Measurements from ENCODE around the gene DCHS2.

Gene DCHS2

GRCh38 chr4:154507156-154507555, 15.6 kb upstream of the DCHS2 start:
- Histone ChIP-seq H3K9ac (ENCODE audit: low read length) (no peak overlapping the region), H3K36me3 (ENCODE audit: control insufficient read depth, insufficient read depth, low read length) (no peaks in the 10 kb centered on the region), H3K27me3 (ENCODE audit: control insufficient read depth, insufficient read depth, low read length) (no peaks in the 10 kb centered on the region), H3K4me1 (ENCODE audit: control insufficient read depth, insufficient read depth, low read length) (no peaks in the 10 kb centered on the region), H3K4me3 (ENCODE audit: low read length) (no peak overlapping the region), H3K9me3 (ENCODE audit: control insufficient read depth, low read length) (no peaks in the 10 kb centered on the region)

GRCh38 chr4:154506253-154506652, 14.7 kb upstream of the DCHS2 start:
- Histone ChIP-seq H3K9ac (ENCODE audit: low read length) (no peak overlapping the region), H3K9me3 (ENCODE audit: control insufficient read depth, low read length) (no peaks in the 10 kb centered on the region), H3K27me3 (ENCODE audit: control insufficient read depth, insufficient read depth, low read length) (no peaks in the 10 kb centered on the region), H3K4me1 (ENCODE audit: control insufficient read depth, insufficient read depth, low read length) (no peaks in the 10 kb centered on the region), H3K36me3 (ENCODE audit: control insufficient read depth, insufficient read depth, low read length) (no peaks in the 10 kb centered on the region), H3K4me3 (ENCODE audit: low read length) (no peak overlapping the region)

DNA sequence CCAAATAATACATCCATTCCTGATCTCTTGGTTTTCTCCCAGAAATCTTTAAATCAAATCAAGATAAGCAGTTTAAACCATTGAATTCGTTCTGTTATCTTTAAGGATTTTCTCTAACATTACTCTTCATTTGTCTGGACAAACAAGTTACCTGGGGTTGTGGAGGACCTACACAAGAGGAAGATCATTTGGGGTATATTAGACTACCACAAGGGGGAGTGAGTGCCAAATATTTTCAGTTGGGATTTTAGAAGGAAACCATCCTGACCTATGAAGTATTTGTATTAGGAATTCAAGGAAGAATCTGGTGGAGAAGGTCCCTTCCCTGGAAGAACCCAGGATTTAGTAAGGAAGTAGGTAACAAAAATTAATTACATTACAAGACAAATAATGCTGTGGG, 12.0 kb upstream of the DCHS2 start:
- Histone ChIP-seq H3K4me3 (ENCODE audit: low read length) (no peak overlapping the region), H3K36me3 (ENCODE audit: control insufficient read depth, insufficient read depth, low read length) (no peaks in the 10 kb centered on the region), H3K9ac (ENCODE audit: low read length) (no peak overlapping the region), H3K27me3 (ENCODE audit: control insufficient read depth, insufficient read depth, low read length) (no peaks in the 10 kb centered on the region), H3K9me3 (ENCODE audit: control insufficient read depth, low read length) (no peaks in the 10 kb centered on the region), H3K4me1 (ENCODE audit: control insufficient read depth, insufficient read depth, low read length) (no peaks in the 10 kb centered on the region)

GRCh38 chr4:154502111-154502510, 10.5 kb upstream of the DCHS2 start:
- Histone ChIP-seq H3K4me1 (ENCODE audit: control insufficient read depth, insufficient read depth, low read length) (no peaks in the 10 kb centered on the region), H3K9ac (ENCODE audit: low read length) (no peak overlapping the region), H3K4me3 (ENCODE audit: low read length) (no peak overlapping the region), H3K9me3 (ENCODE audit: control insufficient read depth, low read length) (no peaks in the 10 kb centered on the region), H3K27me3 (ENCODE audit: control insufficient read depth, insufficient read depth, low read length) (no peaks in the 10 kb centered on the region), H3K36me3 (ENCODE audit: control insufficient read depth, insufficient read depth, low read length) (no peaks in the 10 kb centered on the region)

- H3K4me3 ChIP-seq (ENCODE audit: low read length), result no peak overlapping the region
These were observed 6.3 kb upstream of the DCHS2 start for GRCh38 chr4:154497889-154498288.

DNA sequence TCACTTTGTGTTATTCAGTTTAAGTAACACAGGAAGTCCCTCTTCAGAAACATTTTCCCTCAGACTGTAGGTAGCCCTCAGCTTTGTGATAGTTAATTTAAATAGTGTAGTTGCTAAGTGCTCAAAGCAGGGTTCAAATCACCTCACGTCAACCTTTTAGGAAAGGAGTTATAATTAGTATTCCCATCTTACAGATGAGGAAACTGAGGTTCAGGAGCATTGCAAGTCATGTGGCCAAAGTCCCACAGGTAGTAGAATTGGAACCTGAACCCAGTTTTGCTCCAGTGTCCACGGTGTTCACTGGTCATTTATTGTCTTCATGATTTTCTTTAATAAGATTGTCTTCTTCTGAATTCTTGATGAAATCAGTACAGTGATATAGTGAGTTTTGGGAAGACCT, 4.3 kb upstream of the DCHS2 start:
- Histone ChIP-seq H3K9ac (ENCODE audit: low read length) (no peak overlapping the region), H3K4me1 (ENCODE audit: control insufficient read depth, insufficient read depth, low read length) (peaks cover 5% of the 10 kb centered on the region), H3K4me3 (ENCODE audit: low read length) (no peak overlapping the region), H3K36me3 (ENCODE audit: control insufficient read depth, insufficient read depth, low read length) (no peaks in the 10 kb centered on the region), H3K9me3 (ENCODE audit: control insufficient read depth, low read length) (no peaks in the 10 kb centered on the region), H3K27me3 (ENCODE audit: control insufficient read depth, insufficient read depth, low read length) (peaks cover 21% of the 10 kb centered on the region)

More at GRCh38 chr4:154497889-154498288, 6.3 kb upstream of the DCHS2 start:
- H3K36me3 ChIP-seq (ENCODE audit: control insufficient read depth, insufficient read depth, low read length), result no peaks in the 10 kb centered on the region
- H3K9ac ChIP-seq (ENCODE audit: low read length), result no peak overlapping the region
- H3K4me1 ChIP-seq (ENCODE audit: control insufficient read depth, insufficient read depth, low read length), result no peaks in the 10 kb centered on the region
- no peaks in the 10 kb centered on the region for H3K9me3 ChIP-seq (ENCODE audit: control insufficient read depth, low read length)
- H3K27me3 ChIP-seq (ENCODE audit: control insufficient read depth, insufficient read depth, low read length), result peaks cover 2% of the 10 kb centered on the region

GRCh38 chr4:154492288-154492687, 689 bp upstream of the DCHS2 start:
- H3K4me1 ChIP-seq (ENCODE audit: control insufficient read depth, insufficient read depth, low read length), result peaks cover 5% of the 10 kb centered on the region
- no peak overlapping the region for H3K9ac ChIP-seq (ENCODE audit: low read length)
- peaks cover 42% of the 10 kb centered on the region for H3K27me3 ChIP-seq (ENCODE audit: control insufficient read depth, insufficient read depth, low read length)
- no peaks in the 10 kb centered on the region for H3K9me3 ChIP-seq (ENCODE audit: control insufficient read depth, low read length)
- H3K36me3 ChIP-seq (ENCODE audit: control insufficient read depth, insufficient read depth, low read length), result no peaks in the 10 kb centered on the region
- no peak overlapping the region for H3K4me3 ChIP-seq (ENCODE audit: low read length)

- H3K4me3 ChIP-seq (ENCODE audit: low read length), result no peak overlapping the region
- peaks cover 42% of the 10 kb centered on the region for H3K27me3 ChIP-seq (ENCODE audit: control insufficient read depth, insufficient read depth, low read length)
- H3K9me3 ChIP-seq (ENCODE audit: control insufficient read depth, low read length), result no peaks in the 10 kb centered on the region
- no peaks in the 10 kb centered on the region for H3K36me3 ChIP-seq (ENCODE audit: control insufficient read depth, insufficient read depth, low read length)
- H3K4me1 ChIP-seq (ENCODE audit: control insufficient read depth, insufficient read depth, low read length), result peaks cover 5% of the 10 kb centered on the region
- peak overlapping the region; percentile 26 for H3K9ac ChIP-seq (ENCODE audit: low read length)
These were observed 837 bp downstream of the DCHS2 start for GRCh38 chr4:154490583-154491340.

GRCh38 chr4:154490234-154490582, 1.4 kb downstream of the DCHS2 start:
- H3K9me3 ChIP-seq (ENCODE audit: control insufficient read depth, low read length), result no peaks in the 10 kb centered on the region
- H3K27me3 ChIP-seq (ENCODE audit: control insufficient read depth, insufficient read depth, low read length), result peaks cover 42% of the 10 kb centered on the region
- H3K4me1 ChIP-seq (ENCODE audit: control insufficient read depth, insufficient read depth, low read length), result peaks cover 5% of the 10 kb centered on the region
- H3K36me3 ChIP-seq (ENCODE audit: control insufficient read depth, insufficient read depth, low read length), result no peaks in the 10 kb centered on the region
- no peak overlapping the region for H3K9ac ChIP-seq (ENCODE audit: low read length)
- H3K4me3 ChIP-seq (ENCODE audit: low read length), result no peak overlapping the region

GRCh38 chr4:154489558-154490233, 1.9 kb downstream of the DCHS2 start:
- Histone ChIP-seq H3K9ac (ENCODE audit: low read length) (no peak overlapping the region), H3K27me3 (ENCODE audit: control insufficient read depth, insufficient read depth, low read length) (peaks cover 42% of the 10 kb centered on the region), H3K9me3 (ENCODE audit: control insufficient read depth, low read length) (no peaks in the 10 kb centered on the region), H3K36me3 (ENCODE audit: control insufficient read depth, insufficient read depth, low read length) (no peaks in the 10 kb centered on the region), H3K4me3 (ENCODE audit: low read length) (no peak overlapping the region), H3K4me1 (ENCODE audit: control insufficient read depth, insufficient read depth, low read length) (peaks cover 5% of the 10 kb centered on the region)

GRCh38 chr4:154487145-154487544, 4.5 kb downstream of the DCHS2 start:
- Histone ChIP-seq H3K9ac (ENCODE audit: low read length) (no peak overlapping the region), H3K4me3 (ENCODE audit: low read length) (no peak overlapping the region), H3K4me1 (ENCODE audit: control insufficient read depth, insufficient read depth, low read length) (peaks cover 3% of the 10 kb centered on the region), H3K27me3 (ENCODE audit: control insufficient read depth, insufficient read depth, low read length) (peaks cover 33% of the 10 kb centered on the region), H3K36me3 (ENCODE audit: control insufficient read depth, insufficient read depth, low read length) (no peaks in the 10 kb centered on the region), H3K9me3 (ENCODE audit: control insufficient read depth, low read length) (no peaks in the 10 kb centered on the region)

- no peak overlapping the region for H3K9ac ChIP-seq (ENCODE audit: low read length)
- no peaks in the 10 kb centered on the region for H3K9me3 ChIP-seq (ENCODE audit: control insufficient read depth, low read length)
- no peaks in the 10 kb centered on the region for H3K4me1 ChIP-seq (ENCODE audit: control insufficient read depth, insufficient read depth, low read length)
These were observed 6.3 kb downstream of the DCHS2 start for GRCh38 chr4:154485127-154485773.

More at GRCh38 chr4:154485127-154485773, 6.3 kb downstream of the DCHS2 start:
- no peaks in the 10 kb centered on the region for H3K36me3 ChIP-seq (ENCODE audit: control insufficient read depth, insufficient read depth, low read length)
- no peak overlapping the region for H3K4me3 ChIP-seq (ENCODE audit: low read length)
- H3K27me3 ChIP-seq (ENCODE audit: control insufficient read depth, insufficient read depth, low read length), result peaks cover 15% of the 10 kb centered on the region

Data from mucosa of stomach (tissue), 1 donor.